ENCODE results near the gene FAM13B. TPM values are rescaled to one million over a fixed set of nuclear protein-coding genes. Genes with fewer than 3 reads are reported as not detected.

FAM13B gene
- total and polyA plus RNA-seq, 10 of the 15 experiments (the other 5 are each of a cell fraction or from before 2014, with no cell fraction given) = 3.6 to 30.0 (median 20.3) TPM

- Histone ChIP-seq H3K36me3 (ENCODE audit: control insufficient read depth in 2 of 2, insufficient read depth in 2 of 2, low read length in 1 of 2) (no peaks in the 10 kb centered on the region), H3K4me1 (ENCODE audit: control insufficient read depth, insufficient read depth, low read length) (peaks cover 18% of the 10 kb centered on the region), H3K9me3 (replicated peaks; ENCODE audit: control insufficient read depth, insufficient read depth, low read length) (peaks cover 3% of the 10 kb centered on the region; the same call in 2 of the 3 replicates), H4K20me1 (ENCODE audit: control insufficient read depth, insufficient read depth) (no peaks in the 10 kb centered on the region), H3K4me3 (peak overlapping the region; percentile 94), H3K9ac (ENCODE audit: control insufficient read depth, insufficient read depth, low read length) (peak overlapping the region; percentile 83), H3K4me2 (ENCODE audit: control insufficient read depth, insufficient read depth) (peak overlapping the region; percentile 95), H3K27me3 (replicated peaks in 1 of 2; ENCODE audit: control insufficient read depth in 2 of 2, insufficient read depth in 2 of 2, low read length in 1 of 2) (no peaks in the 10 kb centered on the region), H3K79me2 (ENCODE audit: control insufficient read depth, insufficient read depth, low read length) (peaks cover 62% of the 10 kb centered on the region), H3K27ac (ENCODE audit: control insufficient read depth, insufficient read depth) (peak overlapping the region; percentile 95), H2AFZ (ENCODE audit: control insufficient read depth, low read depth, low read length) (peak overlapping the region; percentile 61)
- ChIA-PET RAD21 (ENCODE audit: unreplicated experiment) (interaction anchor here (1.8 kb wide), 1 partner anchor 185 kb away, joined by 4 read pairs; no protein-coding TSS in a partner anchor), SMC1A (ENCODE audit: uncharacterized antibody, unreplicated experiment) (interaction anchor here (2.9 to 5.7 kb wide), 2 partner anchors 144 to 252 kb away, joined by 14 to 32 read pairs; partner anchors contain the start of gene PKD2L2), CTCF (interaction anchor here (3.0 to 4.7 kb wide), 2 partner anchors 143 kb away, joined by 17 to 28 read pairs; partner anchors contain the start of gene PKD2L2), POLR2A (interaction anchor here (1.0 to 3.1 kb wide), 2 partner anchors 143 to 280 kb away, joined by 3 to 10 read pairs; partner anchors contain the start of gene PKD2L2)
- 1% methylated on average over 24 of the region's 24 CpGs for WGBS (ENCODE audit: insufficient coverage, insufficient replicate concordance, low lambda C conversion rate, missing lambda C conversion rate)
- BruUV-seq (replicated peaks) = no TSS peak
- FAIRE-seq (no peak), ATAC-seq (peak; percentile 68), DNase-seq (ENCODE audit: low read depth, low spot score) (peak; percentile 82)
- in situ Hi-C loops (cut with MboI) = loop anchor here (5.0 kb wide), 1 partner anchor 35 kb away; no protein-coding TSS in a partner anchor
- intact Hi-C loops (cut with micrococcal nuclease; ENCODE audit: unreplicated experiment) = loop anchor here (5.0 to 10.0 kb wide), 4 partner anchors 145 to 407 kb away; partner anchors contain the start of genes HNRNPA0, KDM3B and PKD2L2
- TF ChIP-seq E2F4 (IDR thresholded peaks at IDR 0.05; ENCODE audit: low read depth, low read length) = no peak
- TF ChIP-seq MYB (IDR thresholded peaks at IDR 0.05; ENCODE audit: borderline replicate concordance, low read depth, low read length) = no peak
- TF ChIP-seq ELK1 (IDR thresholded peaks at IDR 0.05; ENCODE audit: low read depth, low read length) = no peak
- TF ChIP-seq PBX3 (IDR thresholded peaks at IDR 0.05; ENCODE audit: insufficient replicate concordance, low read depth, low read length) = no peak
- no peak for TF ChIP-seq BCL3 (IDR thresholded peaks at IDR 0.05; ENCODE audit: borderline replicate concordance, insufficient read depth, low read depth, low read length, poor library complexity, severe bottlenecking)
- no peak for TF ChIP-seq MYC (IDR thresholded peaks at IDR 0.05; ENCODE audit: insufficient read depth, insufficient read length, insufficient replicate concordance, low read length, severe bottlenecking)
- TF ChIP-seq JUNB (IDR thresholded peaks at IDR 0.05) = no peak
- TF ChIP-seq PAX8 (IDR thresholded peaks at IDR 0.05) = no peak
- TF ChIP-seq IRF4 (IDR thresholded peaks at IDR 0.05; ENCODE audit: low read depth, low read length) = no peak
- no peak for TF ChIP-seq MEF2A (IDR thresholded peaks at IDR 0.05; ENCODE audit: insufficient read depth, low read depth, low read length)
- peak; percentile 58; the same call in 1 of the 2 replicates for TF ChIP-seq TAF1 (IDR thresholded peaks at IDR 0.05; ENCODE audit: borderline replicate concordance, low read depth, low read length)
- TF ChIP-seq PML (IDR thresholded peaks at IDR 0.05; ENCODE audit: low read length) = peak; percentile 9
- no peak for TF ChIP-seq BACH1 (IDR thresholded peaks at IDR 0.05; ENCODE audit: borderline replicate concordance)
- no peak for TF ChIP-seq SMARCA5 (IDR thresholded peaks at IDR 0.05)
- no peak for TF ChIP-seq KAT2A (conservative IDR thresholded peaks at IDR 0.05; ENCODE audit: control insufficient read depth, low read depth, low read length)
- no peak for TF ChIP-seq BCL11A (IDR thresholded peaks at IDR 0.05; ENCODE audit: low read depth, low read length)
- TF ChIP-seq ESRRA (IDR thresholded peaks at IDR 0.05; ENCODE audit: low read length) = no peak
- no peak for TF ChIP-seq HDAC2 (IDR thresholded peaks at IDR 0.05)
- TF ChIP-seq EED (IDR thresholded peaks at IDR 0.05; ENCODE audit: low read depth) = 0 out of 2 replicates have a peak, but pooled peaks have one; percentile 32
- TF ChIP-seq GATAD2B (conservative IDR thresholded peaks at IDR 0.05; ENCODE audit: low read depth) = no peak
Observed at GRCh38 chr5:138032028-138032571, 779 bp downstream of the FAM13B start.

All from GM12878 (cell line).